HepG2 (cell line): Measurements from ENCODE around the gene PHTF1. TPM values are rescaled to one million over a fixed set of nuclear protein-coding genes. Genes with fewer than 3 reads are reported as not detected.

Source experiments
- ATAC-seq: fragments of 200-7000 bp; cut with Tn5 transposase; 3 replicates; pipeline ENCODE4 v1.9.1; 2020; ENCODE audit warnings: mild to moderate bottlenecking, moderate library complexity
- BruUV-seq: library from RNA; stranded (reverse); fragments of 400-500 nt; replicated peaks from 2 replicates; lab custom pipeline; 2021; lab: Mats Ljungman, UMichigan
- CTCF ChIA-PET: fragments of 300-600 bp; formaldehyde crosslinking; extraction: SDS; loops from one replicate; lab custom pipeline; 2021; ENCODE audit warnings: low total read pairs, inconsistent platforms, low intra/inter-chr PET ratio; lab: Yijun Ruan, JAX
- POLR2A ChIA-PET: fragments of 350-600 bp; sonication (Branson Sonifier 250); formaldehyde crosslinking; loops from one replicate; lab custom pipeline; 2020; ENCODE audit warnings: antibody characterized with exemption, inconsistent platforms; lab: Yijun Ruan, JAX
- DNase-seq: peaks from one replicate; pipeline ENCODE4 v3.0.0-alpha.2; 2015; ENCODE audit warnings: low spot score
- FAIRE-seq: peaks from 3 replicates; lab custom pipeline; 2011; peaks lifted over from hg19 to GRCh38; lab: Jason Lieb, UNC
- H2AFZ ChIP-seq: one replicate; pipeline ENCODE4 v1.6.1; 2011; ENCODE audit warnings: low read length, inconsistent platforms
- H3K27ac ChIP-seq: fragments of 300-600 bp; 3 replicates; pipeline ENCODE4 v1.8.0; 2011; ENCODE audit warnings: mixed run types, mild to moderate bottlenecking, mixed read lengths, low read length, inconsistent platforms; ENCODE audit not compliant: insufficient read depth; ENCODE audit errors: extremely low read length
- H3K27me3 ChIP-seq, 2 experiments: fragments of 200-600 bp in 1 of 2; 2 replicates in 1 of 2; 3 replicates in 1 of 2; pipeline versions ENCODE4 v1.6.0 to v1.8.0; 2011; ENCODE audit warnings: low read length in 2 of 2, mild to moderate bottlenecking in 2 of 2, moderate library complexity in 2 of 2, inconsistent platforms in 1 of 2; ENCODE audit not compliant: insufficient read depth in 2 of 2, control insufficient read depth in 1 of 2
- H3K36me3 ChIP-seq, 2 experiments: fragments of 200-600 bp in 1 of 2; replicated peaks in 1 of 2; 2 replicates in 1 of 2; 3 replicates in 1 of 2; pipeline versions ENCODE4 v1.5.1 to v1.8.0; 2011; ENCODE audit warnings: low read length in 2 of 2, inconsistent platforms in 1 of 2; ENCODE audit not compliant: insufficient read depth in 2 of 2, control insufficient read depth in 1 of 2
- H3K4me1 ChIP-seq: 2 replicates; pipeline ENCODE4 v1.5.1; 2012; ENCODE audit warnings: low read length, inconsistent platforms; ENCODE audit not compliant: insufficient read depth
- H3K4me2 ChIP-seq: 2 replicates; pipeline ENCODE4 v1.6.0; 2011; ENCODE audit warnings: low read depth, low read length, inconsistent platforms
- H3K4me3 ChIP-seq, 3 experiments: fragments of 200-600 bp in 1 of 3; sonication (generic), shearing (Covaris generic) in 1 of 3; replicated peaks in 1 of 3; 2 replicates each; pipeline ENCODE4 v1.5.1; 2011 to 2016; ENCODE audit warnings: low read length in 3 of 3, inconsistent platforms in 2 of 3, low read depth in 2 of 3, mild to moderate bottlenecking in 2 of 3, control low read depth in 1 of 3, mixed read lengths in 1 of 3; ENCODE audit not compliant: insufficient read depth in 1 of 3
- H3K79me2 ChIP-seq: one replicate; pipeline ENCODE4 v1.6.1; 2011; ENCODE audit warnings: low read length, inconsistent platforms; ENCODE audit not compliant: insufficient read depth
- H3K9ac ChIP-seq: 2 replicates; pipeline ENCODE4 v1.6.0; 2011; ENCODE audit warnings: mild to moderate bottlenecking, low read depth, low read length, inconsistent platforms; ENCODE audit not compliant: insufficient read depth
- H3K9me3 ChIP-seq: 2 replicates; pipeline ENCODE4 v1.5.1; 2012; ENCODE audit warnings: mild to moderate bottlenecking, low read length
- H4K20me1 ChIP-seq: 2 replicates; pipeline ENCODE4 v1.6.0; 2011; ENCODE audit warnings: inconsistent platforms, mild to moderate bottlenecking, low read length, moderate library complexity; ENCODE audit not compliant: insufficient read depth
- HMGA1 ChIP-seq: sonication (generic); formaldehyde crosslinking; conservative IDR thresholded peaks from 2 replicates; pipeline ENCODE4 v1.4.0; 2020; ENCODE audit warnings: missing genetic modification reagents
- KDM5B ChIP-seq: sonication (generic); formaldehyde crosslinking; IDR thresholded peaks from 2 replicates; pipeline ENCODE4 v1.4.0; 2020; ENCODE audit warnings: missing genetic modification reagents, mild to moderate bottlenecking, borderline replicate concordance
- MIXL1 ChIP-seq: IDR thresholded peaks from 2 replicates; pipeline ENCODE4 v1.6.1; 2016
- RBM22 ChIP-seq: fragments of 200-400 bp; formaldehyde crosslinking; optimal IDR thresholded peaks from 2 replicates; pipeline ENCODE3; 2017; ENCODE audit warnings: mild to moderate bottlenecking, low read length, moderate library complexity
- SOX5 ChIP-seq: IDR thresholded peaks from 2 replicates; pipeline ENCODE4 v1.6.1; 2016; ENCODE audit warnings: borderline replicate concordance
- WGBS: methylation state at CpG from one replicate; pipeline ENCODE4 v1.1.6; 2017; ENCODE audit warnings: low lambda C conversion rate; 5-methylcytosine and 5-hydroxymethylcytosine counted together
- in situ Hi-C: cut with HindIII; loops from 2 replicates; pipeline ENCODE4 v1.10.0; 2017; ENCODE audit warnings: low pct_unique_long_range_greater_than_20kb; ENCODE audit not compliant: extremely low pct_ligation_motif_present
- intact Hi-C: fragments of 100-400 bp; cut with micrococcal nuclease; formaldehyde crosslinking; loops from one replicate; pipeline ENCODE4 v1.10.0; 2022; ENCODE audit not compliant: unreplicated experiment
- polyA plus RNA-seq, 8 experiments: library from polyadenylated mRNA; depleted of rRNA in 3 of 8; stranded (reverse) in 7 of 8; unstranded in 1 of 8; fragments of >200 nt; fragmentation: Illumina TruSeq in 4 of 8; extraction: Trizol in 4 of 8; gene quantifications; 2 replicates each; pipeline versions ENCODE4 v1.2.1 to v1.2.3, GENCODE V29; 2011 to 2016; ENCODE audit warnings: low read depth in 4 of 8, missing spikeins in 1 of 8, mixed read lengths in 1 of 8; ENCODE audit not compliant: insufficient read depth in 1 of 8
- total RNA-seq, 5 experiments: library from RNA; depleted of rRNA; stranded (reverse); fragments of >200 nt; fragmentation: Illumina TruSeq; extraction: Trizol; gene quantifications; 2 replicates each; pipeline ENCODE4 v1.2.3, GENCODE V29; 2016; ENCODE audit warnings: low read depth in 1 of 5
- TF ChIP-seq, protein P1 (sequence below): sonication (generic); formaldehyde crosslinking; IDR thresholded peaks from 2 replicates; pipeline ENCODE4 v1.8.0; 2022; ENCODE audit warnings: mild to moderate bottlenecking, missing genetic modification reagents, borderline replicate concordance

Gene PHTF1
- total and polyA plus RNA-seq, 2 of the 13 experiments (the other 11 are each of a cell fraction or from before 2014, with no cell fraction given) = 5.0 to 19.7 TPM

DNA sequence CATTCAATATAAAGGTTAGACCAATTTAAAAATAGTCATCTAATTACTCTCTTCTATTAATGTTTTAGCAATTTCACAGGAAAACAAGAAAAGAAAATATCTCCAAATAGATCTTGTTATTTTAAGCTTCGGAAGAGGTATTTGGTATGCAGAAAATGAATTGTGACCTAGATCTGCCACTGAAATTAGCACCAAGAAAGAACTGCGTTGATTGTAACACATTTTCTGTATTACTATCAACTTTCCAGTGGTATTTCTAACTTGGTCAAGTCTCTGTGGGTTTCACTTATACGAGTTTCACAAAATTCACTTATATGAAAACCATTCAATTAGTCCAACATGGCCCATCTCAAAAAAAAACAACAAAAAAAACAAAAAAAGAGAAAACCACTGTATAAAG lies 41.2 kb upstream of the PHTF1 start (continued):
- TF ChIP-seq SOX5 (CRISPR knock-in tag) (no peak), MIXL1 (CRISPR knock-in tag) (no peak), KDM5B (no peak)

GRCh38 chr1:113797472-113797871 lies 38.2 kb upstream of the PHTF1 start:
- no peak overlapping the region for H3K4me3 ChIP-seq
- H4K20me1 ChIP-seq = peaks cover 9% of the 10 kb centered on the region
- no peak overlapping the region for H3K4me2 ChIP-seq
- TF ChIP-seq, protein P1, sequence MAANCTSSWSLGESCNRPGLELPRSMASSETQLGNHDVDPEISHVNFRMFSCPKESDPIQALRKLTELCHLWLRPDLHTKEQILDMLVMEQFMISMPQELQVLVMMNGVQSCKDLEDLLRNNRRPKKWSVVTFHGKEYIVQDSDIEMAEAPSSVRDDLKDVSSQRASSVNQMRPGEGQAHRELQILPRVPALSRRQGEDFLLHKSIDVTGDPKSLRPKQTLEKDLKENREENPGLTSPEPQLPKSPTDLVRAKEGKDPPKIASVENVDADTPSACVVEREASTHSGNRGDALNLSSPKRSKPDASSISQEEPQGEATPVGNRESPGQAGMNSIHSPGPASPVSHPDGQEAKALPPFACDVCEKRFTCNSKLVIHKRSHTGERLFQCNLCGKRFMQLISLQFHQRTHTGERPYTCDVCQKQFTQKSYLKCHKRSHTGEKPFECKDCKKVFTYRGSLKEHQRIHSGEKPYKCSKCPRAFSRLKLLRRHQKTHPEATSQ = no peak
- TF ChIP-seq HMGA1 (CRISPR knock-in tag) = no peak
- no peak for TF ChIP-seq RBM22
- no peak for FAIRE-seq
- H3K36me3 ChIP-seq = peaks cover 5 to 44% of the 10 kb centered on the region in 2 experiments
- no peaks in the 10 kb centered on the region for H3K27me3 ChIP-seq
- DNase-seq = no peak
- in situ Hi-C loops (loop anchor here (5.0 kb wide), 1 partner anchor 35 kb away; no protein-coding TSS in a partner anchor), intact Hi-C loops (no loop called here)
- H3K79me2 ChIP-seq = peaks cover 51% of the 10 kb centered on the region
- H2AFZ ChIP-seq = no peak overlapping the region
- CTCF ChIA-PET = no interaction called here
- no TSS peak for BruUV-seq
- peaks cover 9% of the 10 kb centered on the region for H3K4me1 ChIP-seq
- WGBS = 89% methylated on average over 4 of the region's 4 CpGs
- H3K9ac ChIP-seq = no peak overlapping the region
- ATAC-seq = no peak
- POLR2A ChIA-PET = no interaction called here
- H3K27ac ChIP-seq = no peak overlapping the region
- no peaks in the 10 kb centered on the region for H3K9me3 ChIP-seq
